Mesendoderm (in vitro differentiated cells): Measurements from ENCODE around the gene ASCC2.

Experiments used
- DNase-seq: peaks from one replicate; pipeline ENCODE4 v3.0.0; 2013
- H2AK5ac ChIP-seq: 2 replicates; pipeline ENCODE4 v1.6.1; 2013; ENCODE audit warnings: low read length, inconsistent platforms
- H2BK120ac ChIP-seq: 2 replicates; pipeline ENCODE4 v1.6.1; 2013; ENCODE audit warnings: low read depth, mild to moderate bottlenecking, low read length, moderate library complexity, mixed read lengths
- H2BK15ac ChIP-seq: replicated peaks from 2 replicates; pipeline ENCODE4 v1.6.1; 2013; ENCODE audit warnings: low read depth, mild to moderate bottlenecking, moderate library complexity
- H2BK5ac ChIP-seq: 2 replicates; pipeline ENCODE4 v1.6.1; 2013; ENCODE audit warnings: low read length, inconsistent platforms
- H3K18ac ChIP-seq: 2 replicates; pipeline ENCODE4 v1.6.1; 2013; ENCODE audit warnings: mild to moderate bottlenecking, low read length, mixed read lengths
- H3K23ac ChIP-seq: one replicate; pipeline ENCODE4 v1.6.1; 2013; ENCODE audit warnings: low read length
- H3K27ac ChIP-seq: 2 replicates; pipeline ENCODE4 v1.5.1; 2013; ENCODE audit warnings: low read depth, mild to moderate bottlenecking, inconsistent platforms, low read length, moderate library complexity
- H3K27me3 ChIP-seq: 2 replicates; pipeline ENCODE4 v1.6.1; 2013; ENCODE audit warnings: low read length, control low read depth, mild to moderate bottlenecking, inconsistent platforms; ENCODE audit not compliant: insufficient read depth, poor library complexity
- H3K36me3 ChIP-seq: 2 replicates; pipeline ENCODE4 v1.6.1; 2013; ENCODE audit warnings: low read length, inconsistent platforms; ENCODE audit not compliant: control insufficient read depth, insufficient read depth
- H3K4ac ChIP-seq: one replicate; pipeline ENCODE4 v1.6.1; 2013; ENCODE audit warnings: low read depth, mild to moderate bottlenecking, low read length, moderate library complexity
- H3K4me1 ChIP-seq: 2 replicates; pipeline ENCODE4 v1.6.1; 2013; ENCODE audit warnings: low read depth, low read length, inconsistent platforms; ENCODE audit not compliant: control insufficient read depth
- H3K4me2 ChIP-seq: 2 replicates; pipeline ENCODE4 v1.6.1; 2013; ENCODE audit warnings: low read length
- H3K4me3 ChIP-seq: 2 replicates; pipeline ENCODE4 v1.5.1; 2013; ENCODE audit warnings: mild to moderate bottlenecking, low read length
- H3K56ac ChIP-seq: one replicate; pipeline ENCODE4 v1.6.1; 2013; ENCODE audit warnings: low read length
- H3K79me1 ChIP-seq: 2 replicates; pipeline ENCODE4 v1.6.1; 2013; ENCODE audit warnings: low read length, inconsistent platforms
- H3K79me2 ChIP-seq: 2 replicates; pipeline ENCODE4 v1.6.1; 2013; ENCODE audit warnings: mild to moderate bottlenecking, low read length; ENCODE audit not compliant: control insufficient read depth, insufficient read depth
- H3K9ac ChIP-seq: 2 replicates; pipeline ENCODE4 v1.6.1; 2013; ENCODE audit warnings: low read length, inconsistent platforms
- H4K5ac ChIP-seq: one replicate; pipeline ENCODE4 v1.6.1; 2013; ENCODE audit warnings: low read length
- H4K8ac ChIP-seq: one replicate; pipeline ENCODE4 v1.6.1; 2013; ENCODE audit warnings: low read depth, mild to moderate bottlenecking, control low read depth, low read length, moderate library complexity
- WGBS: extraction: QIAGEN DNeasy Blood & Tissue Kit; methylation state at CpG from one replicate; pipeline ENCODE4 v1.1.7; 2013; ENCODE audit warnings: low lambda C conversion rate, missing lambda C conversion rate; ENCODE audit not compliant: insufficient coverage; ENCODE audit errors: extremely low coverage; 5-methylcytosine and 5-hydroxymethylcytosine counted together

Gene ASCC2

GRCh38 chr22:29790061-29790460 lies 48.0 kb downstream of the ASCC2 start:
- H3K79me1 ChIP-seq = no peaks in the 10 kb centered on the region
- H3K4ac ChIP-seq = no peak overlapping the region
- H3K4me2 ChIP-seq = no peak overlapping the region
- no peaks in the 10 kb centered on the region for H3K27me3 ChIP-seq
- no peak overlapping the region for H3K18ac ChIP-seq
- DNase-seq = no peak
- no CpG with 5 or more reads among the region's 5 CpGs for WGBS
- no peak overlapping the region for H3K23ac ChIP-seq
- no peak overlapping the region for H3K9ac ChIP-seq
- H2BK15ac ChIP-seq = no peak overlapping the region
- peaks cover 10% of the 10 kb centered on the region for H3K36me3 ChIP-seq
- H2BK120ac ChIP-seq = no peak overlapping the region
- H4K8ac ChIP-seq = no peak overlapping the region
- no peak overlapping the region for H4K5ac ChIP-seq
- H3K4me3 ChIP-seq = no peak overlapping the region
- no peak overlapping the region for H2AK5ac ChIP-seq
- no peak overlapping the region for H3K56ac ChIP-seq
- no peaks in the 10 kb centered on the region for H3K4me1 ChIP-seq
- H3K27ac ChIP-seq = no peak overlapping the region
- no peak overlapping the region for H2BK5ac ChIP-seq
- no peaks in the 10 kb centered on the region for H3K79me2 ChIP-seq

GRCh38 chr22:29788339-29789279 lies 49.5 kb downstream of the ASCC2 start:
- Histone ChIP-seq H3K79me1 (no peaks in the 10 kb centered on the region), H3K4me2 (no peak overlapping the region), H2AK5ac (no peak overlapping the region), H3K27ac (no peak overlapping the region), H3K4ac (no peak overlapping the region), H3K18ac (no peak overlapping the region), H4K5ac (no peak overlapping the region), H2BK120ac (no peak overlapping the region), H3K56ac (no peak overlapping the region), H3K79me2 (no peaks in the 10 kb centered on the region), H3K36me3 (peaks cover 9% of the 10 kb centered on the region), H3K4me3 (no peak overlapping the region), H3K23ac (no peak overlapping the region), H4K8ac (no peak overlapping the region), H2BK5ac (no peak overlapping the region), H3K9ac (no peak overlapping the region), H3K4me1 (no peaks in the 10 kb centered on the region), H2BK15ac (no peak overlapping the region), H3K27me3 (no peaks in the 10 kb centered on the region)
- WGBS = no CpG with 5 or more reads among the region's 27 CpGs
- no peak for DNase-seq

GRCh38 chr22:29787371-29787980 lies 50.6 kb downstream of the ASCC2 start:
- no peak overlapping the region for H3K4ac ChIP-seq
- H2AK5ac ChIP-seq = no peak overlapping the region
- H4K8ac ChIP-seq = no peak overlapping the region
- no peak overlapping the region for H2BK5ac ChIP-seq
- H3K79me2 ChIP-seq = no peaks in the 10 kb centered on the region
- no peaks in the 10 kb centered on the region for H3K4me1 ChIP-seq
- no peak overlapping the region for H3K23ac ChIP-seq
- H3K4me2 ChIP-seq = no peak overlapping the region
- H4K5ac ChIP-seq = no peak overlapping the region
- H3K27me3 ChIP-seq = no peaks in the 10 kb centered on the region
- no CpG with 5 or more reads among the region's 9 CpGs for WGBS
- no peak overlapping the region for H2BK15ac ChIP-seq
- H3K56ac ChIP-seq = no peak overlapping the region
- H3K4me3 ChIP-seq = no peak overlapping the region
- DNase-seq = no peak
- peaks cover 9% of the 10 kb centered on the region for H3K36me3 ChIP-seq
- no peak overlapping the region for H3K27ac ChIP-seq
- no peaks in the 10 kb centered on the region for H3K79me1 ChIP-seq
- H3K9ac ChIP-seq = no peak overlapping the region
- no peak overlapping the region for H3K18ac ChIP-seq
- H2BK120ac ChIP-seq = no peak overlapping the region

- no peaks in the 10 kb centered on the region for H3K79me1 ChIP-seq
- no peak overlapping the region for H2BK5ac ChIP-seq
- no peak overlapping the region for H2BK15ac ChIP-seq
- no CpG with 5 or more reads among the region's 5 CpGs for WGBS
- no peak overlapping the region for H3K4ac ChIP-seq
- no peak overlapping the region for H3K23ac ChIP-seq
- no peak overlapping the region for H4K5ac ChIP-seq
- H3K9ac ChIP-seq = no peak overlapping the region
- H3K4me2 ChIP-seq = no peak overlapping the region
- no peak overlapping the region for H3K18ac ChIP-seq
- no peak overlapping the region for H3K56ac ChIP-seq
- no peak overlapping the region for H4K8ac ChIP-seq
- H3K4me1 ChIP-seq = no peaks in the 10 kb centered on the region
- no peak overlapping the region for H3K27ac ChIP-seq
- no peak overlapping the region for H2BK120ac ChIP-seq
- no peaks in the 10 kb centered on the region for H3K79me2 ChIP-seq
- no peak overlapping the region for H3K4me3 ChIP-seq
- no peak overlapping the region for H2AK5ac ChIP-seq
- H3K27me3 ChIP-seq = no peaks in the 10 kb centered on the region
- DNase-seq = no peak
- peaks cover 7% of the 10 kb centered on the region for H3K36me3 ChIP-seq
These were observed 52.0 kb downstream of the ASCC2 start for GRCh38 chr22:29786031-29786430.

GRCh38 chr22:29784451-29785361 lies 53.4 kb downstream of the ASCC2 start:
- Histone ChIP-seq H3K79me2 (no peaks in the 10 kb centered on the region), H2BK120ac (no peak overlapping the region), H3K23ac (no peak overlapping the region), H3K18ac (no peak overlapping the region), H3K4me3 (no peak overlapping the region), H4K5ac (no peak overlapping the region), H3K79me1 (no peaks in the 10 kb centered on the region), H3K56ac (no peak overlapping the region), H4K8ac (no peak overlapping the region), H2BK15ac (no peak overlapping the region), H3K4me2 (no peak overlapping the region), H3K27me3 (no peaks in the 10 kb centered on the region), H2BK5ac (no peak overlapping the region), H3K27ac (no peak overlapping the region), H3K9ac (no peak overlapping the region), H3K4ac (no peak overlapping the region), H3K36me3 (peaks cover 2% of the 10 kb centered on the region), H3K4me1 (no peaks in the 10 kb centered on the region), H2AK5ac (no peak overlapping the region)
- no CpG with 5 or more reads among the region's 9 CpGs for WGBS
- no peak for DNase-seq
